Vagina (tissue), 2 donors: ENCODE results near the gene GPR65. TPM values are rescaled to one million over a fixed set of nuclear protein-coding genes. Genes with fewer than 3 reads are reported as not detected.

ENCODE experiments used
- DNase-seq, 2 donors: peaks; one replicate each; pipeline ENCODE4 v3.0.0-alpha.2; 2017; ENCODE audit errors: extremely low spot score in 2 of 2
- H3K27ac ChIP-seq: fragments of 200-600 bp; sonication (generic); one replicate; pipeline ENCODE4 v1.5.1; 2019
- H3K27me3 ChIP-seq: fragments of 200-600 bp; sonication (generic); one replicate; pipeline ENCODE4 v1.5.1; 2019
- H3K36me3 ChIP-seq, 2 donors: fragments of 200-600 bp; sonication (generic); one replicate each; pipeline ENCODE4 v1.5.1; 2017 to 2019
- H3K4me1 ChIP-seq: fragments of 200-600 bp; sonication (generic); one replicate; pipeline ENCODE4 v1.5.1; 2019
- H3K4me3 ChIP-seq, 2 donors: fragments of 200-600 bp; sonication (generic); 1 replicate in 1 of 2; 2 replicates in 1 of 2; pipeline ENCODE4 v1.5.1; 2016 to 2019
- H3K9me3 ChIP-seq: fragments of 200-600 bp; sonication (generic); one replicate; pipeline ENCODE4 v1.5.1; 2019
- CTCF ChIP-seq, 3 experiments: fragments of 450-650 bp in 2 of 3; fragments of 200-600 bp in 1 of 3; sonication (generic) in 1 of 3; IDR thresholded peaks; one replicate each; pipeline ENCODE4 v1.5.1; 2017 to 2019; ENCODE audit warnings: antibody characterized with exemption in 3 of 3, mild to moderate bottlenecking in 2 of 3, moderate library complexity in 2 of 3
- POLR2A ChIP-seq, 2 donors: fragments of 450-650 bp; IDR thresholded peaks; one replicate each; pipeline ENCODE4 v1.6.1; 2017; ENCODE audit warnings: antibody characterized with exemption in 2 of 2, mild to moderate bottlenecking in 2 of 2, moderate library complexity in 2 of 2
- POLR2AphosphoS5 ChIP-seq, 2 donors: sonication (generic); formaldehyde crosslinking; IDR thresholded peaks; one replicate each; pipeline ENCODE4 v1.9.0; 2017; ENCODE audit warnings: antibody characterized with exemption in 2 of 2, mild to moderate bottlenecking in 2 of 2, low read depth in 1 of 2; ENCODE audit not compliant: insufficient read depth in 1 of 2
- intact Hi-C: fragments of 100-400 bp; cut with DNase I; formaldehyde crosslinking; loops from one replicate; pipeline ENCODE4 v1.15.1; 2023
- small RNA-seq: library from RNA; depleted of rRNA; stranded (forward); fragments of <200 nt; gene quantifications from one replicate; pipeline ENCODE3, GENCODE V24; 2016
- total RNA-seq: library from RNA; depleted of rRNA; stranded (reverse); fragments of >200 nt; gene quantifications from one replicate; pipeline ENCODE4 v1.2.3, GENCODE V29; 2016

Gene GPR65
- total RNA-seq, 1 donor from 2014 or later, result 1.2 TPM

- no peak for DNase-seq
- intact Hi-C loops, result no loop called here
- H3K27me3 ChIP-seq, result no peaks in the 10 kb centered on the region
- no peak overlapping the region for H3K4me3 ChIP-seq
- no peaks in the 10 kb centered on the region for H3K4me1 ChIP-seq
- TF ChIP-seq CTCF (IDR thresholded peaks at IDR 0.05) (no peak), POLR2AphosphoS5 (IDR thresholded peaks at IDR 0.05; ENCODE audit: insufficient read depth in 1 of 2, low read depth in 1 of 2) (no peak), POLR2A (IDR thresholded peaks at IDR 0.05) (no peak)
- H3K27ac ChIP-seq, result no peak overlapping the region
- H3K9me3 ChIP-seq, result no peaks in the 10 kb centered on the region
- H3K36me3 ChIP-seq, result no peaks in the 10 kb centered on the region
Measured at GRCh38 chr14:88049266-88049665, 44.3 kb downstream of the GPR65 start.

- H3K9me3 ChIP-seq, result no peaks in the 10 kb centered on the region
- no peak overlapping the region for H3K4me3 ChIP-seq
- no peak for DNase-seq
- no peak overlapping the region for H3K27ac ChIP-seq
- H3K4me1 ChIP-seq, result no peaks in the 10 kb centered on the region
- intact Hi-C loops, result no loop called here
- no peaks in the 10 kb centered on the region for H3K36me3 ChIP-seq
- no peak for TF ChIP-seq CTCF (IDR thresholded peaks at IDR 0.05)
- TF ChIP-seq POLR2A (IDR thresholded peaks at IDR 0.05), result no peak
- no peak for TF ChIP-seq POLR2AphosphoS5 (IDR thresholded peaks at IDR 0.05; ENCODE audit: insufficient read depth in 1 of 2, low read depth in 1 of 2)
- no peaks in the 10 kb centered on the region for H3K27me3 ChIP-seq
Measured at GRCh38 chr14:88049936-88050335, 45.0 kb downstream of the GPR65 start.

- Histone ChIP-seq H3K36me3 (no peaks in the 10 kb centered on the region), H3K27ac (no peak overlapping the region), H3K27me3 (no peaks in the 10 kb centered on the region), H3K4me1 (no peaks in the 10 kb centered on the region), H3K9me3 (no peaks in the 10 kb centered on the region), H3K4me3 (no peak overlapping the region)
- TF ChIP-seq POLR2A (IDR thresholded peaks at IDR 0.05) (no peak), CTCF (IDR thresholded peaks at IDR 0.05) (no peak), POLR2AphosphoS5 (IDR thresholded peaks at IDR 0.05; ENCODE audit: insufficient read depth in 1 of 2, low read depth in 1 of 2) (no peak)
- intact Hi-C loops, result no loop called here
- DNase-seq, result no peak
Measured at GRCh38 chr14:88060576-88060975, 55.6 kb downstream of the GPR65 start.

GRCh38 chr14:88063811-88064210 lies 58.9 kb downstream of the GPR65 start:
- no peaks in the 10 kb centered on the region for H3K36me3 ChIP-seq
- TF ChIP-seq POLR2A (IDR thresholded peaks at IDR 0.05), result no peak
- TF ChIP-seq CTCF (IDR thresholded peaks at IDR 0.05), result no peak
- TF ChIP-seq POLR2AphosphoS5 (IDR thresholded peaks at IDR 0.05; ENCODE audit: insufficient read depth in 1 of 2, low read depth in 1 of 2), result no peak
- no peak overlapping the region for H3K27ac ChIP-seq
- no peak overlapping the region for H3K4me3 ChIP-seq
- no peaks in the 10 kb centered on the region for H3K9me3 ChIP-seq
- intact Hi-C loops, result no loop called here
- no peaks in the 10 kb centered on the region for H3K4me1 ChIP-seq
- no peaks in the 10 kb centered on the region for H3K27me3 ChIP-seq
- DNase-seq, result no peak

Small RNAs within 50 kb of the gene (small RNA-seq; reads per million reads assigned to genes)
- gene RNU6-835P, result not detected

Other genes starting within 250 kb of the GPR65 start
- 18.7 TPM for gene GALC, start 12.0 kb upstream of the GPR65 start, total RNA-seq